Esophagus muscularis mucosa (tissue), 4 donors: ENCODE data around the gene LMAN2. TPM values are rescaled to one million over a fixed set of nuclear protein-coding genes. Genes with fewer than 3 reads are reported as not detected.

Experiments used
- DNase-seq: peaks from one replicate; pipeline ENCODE4 v3.0.0-alpha.2; 2017; ENCODE audit errors: extremely low spot score
- H3K27ac ChIP-seq, 4 donors: fragments of 200-600 bp; sonication (generic); replicated peaks in 1 of 4; 1 replicate in 3 of 4; 2 replicates in 1 of 4; pipeline ENCODE4 v1.5.1; 2016 to 2019; ENCODE audit warnings: mild to moderate bottlenecking in 1 of 4
- H3K27me3 ChIP-seq, 4 donors: fragments of 200-600 bp; sonication (generic); one replicate each; pipeline versions ENCODE4 v1.5.1 to v1.6.0; 2016 to 2019
- H3K36me3 ChIP-seq, 4 donors: fragments of 200-600 bp; sonication (generic); one replicate each; pipeline ENCODE4 v1.5.1; 2016 to 2019
- H3K4me1 ChIP-seq, 4 donors: fragments of 200-600 bp; sonication (generic); one replicate each; pipeline ENCODE4 v1.5.1; 2016 to 2019
- H3K4me3 ChIP-seq, 4 donors: fragments of 200-600 bp; sonication (generic); 1 replicate in 2 of 4; 2 replicates in 2 of 4; pipeline ENCODE4 v1.5.1; 2016 to 2019; ENCODE audit warnings: mild to moderate bottlenecking in 4 of 4, moderate library complexity in 1 of 4
- H3K9me3 ChIP-seq, 4 donors: fragments of 200-600 bp; sonication (generic); 1 replicate in 3 of 4; 2 replicates in 1 of 4; pipeline ENCODE4 v1.5.1; 2016 to 2019
- EP300 ChIP-seq: sonication (generic); formaldehyde crosslinking; IDR thresholded peaks from one replicate; pipeline ENCODE4 v1.6.1; 2017; ENCODE audit warnings: antibody characterized with exemption
- POLR2A ChIP-seq: fragments of 450-650 bp; IDR thresholded peaks from one replicate; pipeline ENCODE4 v1.6.1; 2017; ENCODE audit warnings: antibody characterized with exemption, moderate library complexity, mild to moderate bottlenecking, low read depth
- POLR2AphosphoS5 ChIP-seq, 2 donors: sonication (generic); formaldehyde crosslinking; IDR thresholded peaks; one replicate each; pipeline ENCODE4 v1.6.1; 2017; ENCODE audit warnings: antibody characterized with exemption in 2 of 2
- WGBS: methylation state at CpG from one replicate; pipeline ENCODE4 v1.1.5; 2018; 5-methylcytosine and 5-hydroxymethylcytosine counted together
- intact Hi-C: fragments of 100-400 bp; cut with DNase I; formaldehyde crosslinking; loops from one replicate; pipeline ENCODE4 v1.15.1; 2023
- total RNA-seq, 4 donors: library from RNA; depleted of rRNA; stranded (reverse); fragments of >200 nt; gene quantifications; one replicate each; pipeline versions ENCODE4 v1.1.0 to v1.2.1, GENCODE V29; 2016
- TF ChIP-seq, protein P1 (sequence below), 3 experiments: fragments of 200-600 bp in 2 of 3; fragments of 450-650 bp in 1 of 3; sonication (generic) in 2 of 3; IDR thresholded peaks; one replicate each; pipeline ENCODE4 v1.5.1; 2017 to 2019; ENCODE audit warnings: antibody characterized with exemption in 3 of 3, mild to moderate bottlenecking in 2 of 3, moderate library complexity in 1 of 3

LMAN2 gene
- total RNA-seq, 4 donors from 2014 or later: 95.1 to 168 (median 128) TPM

- Histone ChIP-seq H3K27ac (no peak overlapping the region), H3K4me3 (no peak overlapping the region), H3K36me3 (no peaks in the 10 kb centered on the region), H3K4me1 (peaks cover 23 to 43% (median 29%) of the 10 kb centered on the region in 4 donors), H3K27me3 (no peaks in the 10 kb centered on the region), H3K9me3 (no peaks in the 10 kb centered on the region)
- intact Hi-C loops: no loop called here
- DNase-seq: no peak
- TF ChIP-seq, protein P1, sequence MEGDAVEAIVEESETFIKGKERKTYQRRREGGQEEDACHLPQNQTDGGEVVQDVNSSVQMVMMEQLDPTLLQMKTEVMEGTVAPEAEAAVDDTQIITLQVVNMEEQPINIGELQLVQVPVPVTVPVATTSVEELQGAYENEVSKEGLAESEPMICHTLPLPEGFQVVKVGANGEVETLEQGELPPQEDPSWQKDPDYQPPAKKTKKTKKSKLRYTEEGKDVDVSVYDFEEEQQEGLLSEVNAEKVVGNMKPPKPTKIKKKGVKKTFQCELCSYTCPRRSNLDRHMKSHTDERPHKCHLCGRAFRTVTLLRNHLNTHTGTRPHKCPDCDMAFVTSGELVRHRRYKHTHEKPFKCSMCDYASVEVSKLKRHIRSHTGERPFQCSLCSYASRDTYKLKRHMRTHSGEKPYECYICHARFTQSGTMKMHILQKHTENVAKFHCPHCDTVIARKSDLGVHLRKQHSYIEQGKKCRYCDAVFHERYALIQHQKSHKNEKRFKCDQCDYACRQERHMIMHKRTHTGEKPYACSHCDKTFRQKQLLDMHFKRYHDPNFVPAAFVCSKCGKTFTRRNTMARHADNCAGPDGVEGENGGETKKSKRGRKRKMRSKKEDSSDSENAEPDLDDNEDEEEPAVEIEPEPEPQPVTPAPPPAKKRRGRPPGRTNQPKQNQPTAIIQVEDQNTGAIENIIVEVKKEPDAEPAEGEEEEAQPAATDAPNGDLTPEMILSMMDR (IDR thresholded peaks at IDR 0.05): no peak
- TF ChIP-seq EP300 (no peak), POLR2A (no peak), POLR2AphosphoS5 (IDR thresholded peaks at IDR 0.05) (no peak)
- 82% methylated on average over 3 of the region's 3 CpGs for WGBS
These were observed 8.4 kb upstream of the LMAN2 start for GRCh38 chr5:177359860-177360259.

- DNase-seq: no peak
- WGBS: 80% methylated on average over 6 of the region's 6 CpGs
- Histone ChIP-seq H3K27ac (no peak overlapping the region), H3K4me3 (no peak overlapping the region), H3K4me1 (peaks cover 23 to 43% (median 28%) of the 10 kb centered on the region in 4 donors), H3K36me3 (no peaks in the 10 kb centered on the region), H3K27me3 (no peaks in the 10 kb centered on the region), H3K9me3 (no peaks in the 10 kb centered on the region)
- no peak for TF ChIP-seq POLR2AphosphoS5 (IDR thresholded peaks at IDR 0.05)
- TF ChIP-seq, protein P1 (IDR thresholded peaks at IDR 0.05): no peak
- TF ChIP-seq EP300: no peak
- no peak for TF ChIP-seq POLR2A
- intact Hi-C loops: no loop called here
These were observed 8.0 kb upstream of the LMAN2 start for GRCh38 chr5:177359451-177359851.

DNA sequence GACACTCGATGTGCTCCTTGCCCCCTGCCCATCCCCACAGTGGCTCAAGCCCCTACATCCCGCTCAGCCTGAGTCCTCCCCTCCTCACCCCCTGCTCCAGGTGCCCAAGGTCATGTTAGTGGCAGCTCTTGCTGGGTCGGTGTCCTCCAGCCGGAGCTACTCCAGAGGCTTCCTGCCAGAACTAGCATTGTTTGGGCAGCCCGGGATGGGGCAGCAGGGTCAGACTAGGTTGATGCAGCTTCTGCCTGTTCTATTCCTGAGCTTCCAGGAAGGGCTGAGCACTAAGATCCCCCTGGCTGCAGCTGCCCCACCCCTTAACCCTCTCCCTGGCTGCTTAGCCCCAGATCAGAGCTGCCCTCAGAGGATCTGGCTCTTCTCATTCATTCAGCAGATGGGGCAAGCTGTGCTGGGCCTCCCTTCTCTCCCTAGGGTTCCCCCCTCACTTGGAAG, 6.9 kb upstream of the LMAN2 start:
- TF ChIP-seq EP300 (no peak), POLR2A (no peak), POLR2AphosphoS5 (IDR thresholded peaks at IDR 0.05) (no peak)
- TF ChIP-seq, protein P1 (IDR thresholded peaks at IDR 0.05): no peak
- 47% methylated on average over 4 of the region's 5 CpGs for WGBS
- H3K36me3 ChIP-seq: no peaks in the 10 kb centered on the region
- H3K4me3 ChIP-seq: peak overlapping the region; percentile 34 to 58 (median 42)
- H3K27ac ChIP-seq: peak overlapping the region in 1 of 4 donors; percentile 40
- no peaks in the 10 kb centered on the region for H3K27me3 ChIP-seq
- intact Hi-C loops: no loop called here
- H3K9me3 ChIP-seq: no peaks in the 10 kb centered on the region
- H3K4me1 ChIP-seq: peaks cover 17 to 32% (median 22%) of the 10 kb centered on the region in 4 donors
- no peak for DNase-seq

DNA sequence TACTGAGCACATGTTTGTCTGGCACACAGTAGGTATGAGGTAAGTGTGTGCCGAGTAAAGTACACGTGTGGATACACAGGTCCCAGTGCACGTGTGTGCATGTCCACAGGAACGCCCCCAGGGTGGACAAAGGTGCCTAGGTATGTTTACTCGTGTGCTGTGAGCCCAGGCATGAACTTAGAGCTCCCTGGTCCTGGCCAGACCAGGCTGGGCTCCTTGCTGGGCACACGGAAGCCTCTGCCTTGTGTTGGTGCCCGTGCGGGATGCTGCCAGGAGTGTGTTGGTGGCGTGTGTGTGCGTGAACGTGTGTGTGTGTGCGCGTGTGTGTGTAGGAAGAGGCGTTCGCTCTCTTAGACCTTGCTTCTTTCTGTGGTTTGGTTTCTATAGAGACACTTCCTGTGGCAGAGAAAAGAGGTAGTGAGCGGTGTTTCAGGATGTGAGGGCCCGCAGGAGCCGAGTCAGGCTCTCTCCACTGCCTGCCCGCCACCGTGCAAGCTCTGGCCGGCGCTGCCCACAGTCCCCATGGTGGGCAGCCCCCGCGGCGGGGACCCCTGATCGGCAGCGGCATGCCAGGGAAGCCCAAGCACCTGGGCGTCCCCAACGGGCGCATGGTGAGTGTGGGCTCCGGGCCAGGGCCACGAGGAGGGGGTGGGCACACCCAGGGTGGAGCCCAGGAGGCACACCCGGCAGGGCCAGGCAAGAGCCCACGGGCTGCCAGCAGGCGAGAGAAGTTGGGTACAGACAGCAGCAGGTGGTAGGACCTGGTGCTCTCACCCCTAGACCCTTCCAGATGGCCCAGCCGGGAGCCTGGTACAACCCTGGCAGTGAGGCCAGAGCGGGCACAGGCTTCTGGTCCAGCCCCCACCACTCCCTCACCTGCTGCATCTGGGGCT, 6.2 kb upstream of the LMAN2 start, which contains the start of gene RGS14:
Gene RGS14 (plus strand): TSS at position 466 of the 893 bp plus-strand sequence. CDS start 101 bp downstream, at position 567.
- no peak for DNase-seq
- peaks cover 10 to 25% (median 15%) of the 10 kb centered on the region in 4 donors for H3K4me1 ChIP-seq
- intact Hi-C loops: no loop called here
- WGBS: 60% methylated on average over 30 of the region's 37 CpGs
- no peak for TF ChIP-seq POLR2AphosphoS5 (IDR thresholded peaks at IDR 0.05)
- no peak for TF ChIP-seq EP300
- TF ChIP-seq, protein P1 (IDR thresholded peaks at IDR 0.05): no peak
- TF ChIP-seq POLR2A: no peak
- H3K4me3 ChIP-seq: peak within 1 kb of the TSS; percentile 34 to 58 (median 42)
- no peaks in the 10 kb centered on the region for H3K27me3 ChIP-seq
- peak within 1 kb of the TSS in 2 of 4 donors; percentile 16 to 40 for H3K27ac ChIP-seq
- no peaks in the 10 kb centered on the region for H3K9me3 ChIP-seq
- H3K36me3 ChIP-seq: no peaks in the 10 kb centered on the region
